ENCODE measurements around the gene LRP6. TPM values are rescaled to one million over a fixed set of nuclear protein-coding genes. Genes with fewer than 3 reads are reported as not detected.

Gene LRP6
- total RNA-seq, 2 experiments from 2014 or later: 6.8 to 8.2 TPM

DNA sequence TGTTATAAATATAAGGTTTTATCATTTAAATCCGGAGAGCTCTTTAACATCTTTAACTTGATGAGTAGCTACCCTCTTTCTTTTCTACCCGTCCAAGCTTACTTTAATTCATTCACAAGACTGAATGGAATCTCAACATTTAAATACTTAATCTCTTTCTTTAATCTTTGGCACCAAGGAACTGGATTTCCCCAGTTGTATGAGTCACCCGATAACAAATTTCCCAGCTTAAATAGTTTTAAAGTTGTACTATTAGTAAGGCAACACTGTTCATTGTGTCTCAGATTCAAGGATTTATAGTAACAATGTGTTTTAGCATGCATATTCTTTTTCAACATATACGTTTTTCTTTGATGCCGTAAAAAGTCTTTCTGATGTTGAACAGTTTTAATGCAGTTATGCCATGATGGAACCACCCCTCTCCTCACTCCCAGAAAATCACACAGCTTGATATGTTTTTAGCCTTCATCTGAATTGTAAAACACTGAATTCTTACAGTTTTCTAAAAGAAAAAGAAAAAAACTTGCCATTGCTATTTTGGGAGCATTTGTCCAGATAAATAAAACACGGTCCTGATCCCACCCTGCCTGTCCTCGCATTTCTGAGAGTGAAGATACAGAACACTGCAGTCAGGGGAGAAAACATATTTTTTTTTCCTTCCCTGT lies 16.0 kb upstream of the LRP6 start:
- intact Hi-C loops (cut with DNase I, micrococcal nuclease): no loop called here
- no peak overlapping the region for H3K4me3 Mint-ChIP-seq
- H3K9me3 Mint-ChIP-seq (ENCODE audit: low read depth): peaks cover under 1% of the 10 kb centered on the region
- H3K27ac Mint-ChIP-seq: no peak overlapping the region
- ChIA-PET CTCF (interaction anchor here (0.7 to 0.8 kb wide), 3 partner anchors 12 to 58 kb away, joined by 3 read pairs; no protein-coding TSS in a partner anchor), POLR2A (interaction anchor here (1.0 kb wide), 1 partner anchor 16 kb away, joined by 3 read pairs; the partner anchor contains the start of gene LRP6)
- ATAC-seq (no peak), DNase-seq (no peak)
- peaks cover 8% of the 10 kb centered on the region for H3K4me1 Mint-ChIP-seq
- H3K27me3 Mint-ChIP-seq: peaks cover 2% of the 10 kb centered on the region
- H3K36me3 Mint-ChIP-seq (ENCODE audit: low read depth): no peaks in the 10 kb centered on the region

DNA sequence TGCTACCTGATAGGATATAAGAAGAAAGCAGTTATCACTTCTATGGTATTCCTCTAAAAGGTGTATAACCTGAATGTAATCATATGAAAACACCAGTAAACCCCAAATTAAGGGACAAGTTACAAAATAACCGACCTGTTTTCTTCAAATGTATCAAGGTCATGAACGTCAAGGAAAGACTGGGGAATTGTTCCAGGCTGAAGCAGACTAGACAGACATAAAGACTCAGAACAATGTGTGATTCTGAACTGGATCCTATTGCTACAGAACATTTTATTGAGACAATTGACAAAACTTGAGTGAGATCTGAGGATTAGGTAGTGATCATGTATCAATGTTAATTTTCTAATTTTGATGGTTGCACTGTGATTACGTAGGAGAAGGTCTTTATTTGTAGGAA lies 15.4 kb upstream of the LRP6 start:
- Mint-ChIP-seq H3K9me3 (ENCODE audit: low read depth) (peaks cover 3% of the 10 kb centered on the region), H3K4me3 (no peak overlapping the region), H3K27ac (no peak overlapping the region), H3K36me3 (ENCODE audit: low read depth) (no peaks in the 10 kb centered on the region), H3K27me3 (peaks cover 2% of the 10 kb centered on the region), H3K4me1 (peaks cover 8% of the 10 kb centered on the region)
- no peak for DNase-seq
- no peak for ATAC-seq
- ChIA-PET POLR2A (interaction anchor here (1.0 kb wide), 1 partner anchor 16 kb away, joined by 3 read pairs; the partner anchor contains the start of gene LRP6), CTCF (interaction anchor here (0.7 to 0.8 kb wide), 2 partner anchors 13 to 15 kb away, joined by 3 read pairs; no protein-coding TSS in a partner anchor)
- intact Hi-C loops (cut with DNase I, micrococcal nuclease): no loop called here

DNA sequence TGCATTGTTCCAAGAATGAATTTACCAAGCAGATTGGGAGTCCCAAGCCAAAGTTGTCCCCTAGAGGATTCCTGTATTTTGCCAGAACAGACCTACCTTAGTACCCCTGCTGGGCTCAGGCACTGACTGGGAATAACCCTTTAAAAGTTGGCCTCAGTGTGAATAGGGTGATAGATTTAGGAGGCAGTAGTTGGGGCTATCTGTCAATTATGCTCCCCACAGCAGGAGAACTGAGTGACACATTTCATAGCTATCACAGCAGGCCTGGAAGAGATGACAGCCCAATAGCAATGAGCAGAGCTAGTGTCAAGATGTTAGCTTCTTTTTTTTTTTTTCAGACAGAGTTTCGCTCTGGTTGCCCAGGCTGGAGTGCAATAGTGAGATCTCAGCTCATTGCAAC lies 14.3 kb upstream of the LRP6 start:
- H3K36me3 Mint-ChIP-seq (ENCODE audit: low read depth): no peaks in the 10 kb centered on the region
- DNase-seq: no peak
- H3K4me3 Mint-ChIP-seq: no peak overlapping the region
- H3K27me3 Mint-ChIP-seq: peaks cover 2% of the 10 kb centered on the region
- POLR2A ChIA-PET: no interaction called here
- intact Hi-C loops (cut with DNase I, micrococcal nuclease): no loop called here
- CTCF ChIA-PET: no interaction called here
- H3K4me1 Mint-ChIP-seq: peaks cover 8% of the 10 kb centered on the region
- ATAC-seq: no peak
- peaks cover 3% of the 10 kb centered on the region for H3K9me3 Mint-ChIP-seq (ENCODE audit: low read depth)
- no peak overlapping the region for H3K27ac Mint-ChIP-seq

DNA sequence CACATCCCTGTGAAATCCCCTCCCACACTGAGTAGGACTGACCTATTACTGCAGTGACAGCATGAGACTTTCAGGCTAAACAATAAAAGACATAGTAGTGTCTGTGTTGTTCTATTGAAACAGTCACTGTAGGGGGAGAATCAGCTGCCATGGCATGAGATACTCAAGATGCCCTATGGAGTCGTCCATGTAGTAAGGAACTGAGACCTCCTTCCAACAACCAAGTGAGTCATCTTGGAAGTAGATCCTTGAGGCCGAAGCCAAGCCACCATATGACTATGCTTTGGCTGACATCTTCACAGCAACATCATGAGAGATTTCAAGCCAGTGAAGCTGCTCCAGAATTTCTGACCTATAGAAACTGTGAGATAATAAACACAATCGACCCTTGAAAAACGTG lies 12.1 kb upstream of the LRP6 start:
- ChIA-PET CTCF (interaction anchor here (0.7 to 0.9 kb wide), 3 partner anchors 22 to 613 kb away, joined by 3 to 4 read pairs (median 3); no protein-coding TSS in a partner anchor), POLR2A (no interaction called here)
- peaks cover 3% of the 10 kb centered on the region for H3K9me3 Mint-ChIP-seq (ENCODE audit: low read depth)
- ATAC-seq (no peak), DNase-seq (no peak)
- H3K4me1 Mint-ChIP-seq: peaks cover 8% of the 10 kb centered on the region
- H3K4me3 Mint-ChIP-seq: no peak overlapping the region
- H3K27ac Mint-ChIP-seq: no peak overlapping the region
- intact Hi-C loops (cut with DNase I, micrococcal nuclease): no loop called here
- H3K27me3 Mint-ChIP-seq: peaks cover 2% of the 10 kb centered on the region
- H3K36me3 Mint-ChIP-seq (ENCODE audit: low read depth): no peaks in the 10 kb centered on the region

DNA sequence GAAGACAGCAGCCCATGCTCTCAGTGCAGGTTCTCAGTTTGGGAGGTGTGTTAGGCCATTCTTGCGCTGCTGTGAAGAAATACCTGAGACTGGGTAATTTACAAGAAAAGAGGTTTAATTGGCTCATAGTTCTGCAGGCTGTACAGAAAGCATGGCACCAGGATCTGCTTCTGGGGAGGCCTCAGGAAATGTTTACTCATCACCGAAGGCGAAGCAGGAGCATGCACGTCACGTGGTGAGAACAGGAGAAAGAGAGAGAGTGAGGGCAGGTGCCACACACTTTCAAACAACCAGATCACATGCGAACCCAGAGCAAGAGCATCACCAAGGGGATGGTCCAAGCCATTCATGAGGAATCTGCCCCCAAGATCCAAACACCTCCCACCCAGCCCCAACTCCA lies 9.0 kb upstream of the LRP6 start:
- H3K4me1 Mint-ChIP-seq: no peaks in the 10 kb centered on the region
- H3K9me3 Mint-ChIP-seq (ENCODE audit: low read depth): peaks cover 3% of the 10 kb centered on the region
- H3K4me3 Mint-ChIP-seq: no peak overlapping the region
- H3K27me3 Mint-ChIP-seq: no peaks in the 10 kb centered on the region
- CTCF ChIA-PET: no interaction called here
- POLR2A ChIA-PET: no interaction called here
- DNase-seq (no peak), ATAC-seq (no peak)
- intact Hi-C loops (cut with DNase I, micrococcal nuclease): no loop called here
- no peaks in the 10 kb centered on the region for H3K36me3 Mint-ChIP-seq (ENCODE audit: low read depth)
- no peak overlapping the region for H3K27ac Mint-ChIP-seq

DNA sequence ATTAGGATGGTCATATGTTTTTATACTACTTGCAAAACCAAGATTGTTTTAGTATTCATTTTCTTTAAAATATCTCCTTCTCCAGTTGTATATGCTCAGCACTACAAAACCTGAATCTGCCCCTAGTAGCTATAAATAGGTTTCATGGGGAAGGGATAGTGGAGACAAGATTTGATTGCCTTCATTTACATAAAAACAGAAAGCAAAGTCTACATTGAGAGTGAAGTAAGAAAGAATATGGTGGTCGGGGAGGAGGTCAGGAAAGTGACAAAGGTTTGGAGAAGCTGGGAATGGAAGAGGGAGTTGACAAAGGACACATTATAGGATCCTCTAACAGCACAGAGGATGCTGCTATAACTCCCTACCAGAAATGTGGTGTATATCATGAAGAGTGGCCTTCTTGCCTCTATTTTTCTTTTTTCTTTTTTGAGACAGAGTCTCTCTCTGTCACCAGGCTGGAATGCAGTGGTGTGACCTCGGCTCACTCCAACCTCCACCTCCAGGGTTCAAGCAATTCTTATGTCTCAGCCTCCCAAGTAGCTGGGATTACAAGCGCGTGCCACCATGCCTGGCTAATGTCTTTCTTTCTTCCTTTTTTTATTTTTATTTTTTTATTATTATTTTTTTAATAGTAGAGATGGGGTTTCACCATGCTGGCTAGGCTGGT lies 6.6 kb upstream of the LRP6 start:
- ChIA-PET POLR2A (interaction anchor here (0.6 kb wide), 1 partner anchor 16 kb away, joined by 5 read pairs; no protein-coding TSS in a partner anchor), CTCF (interaction anchor here (0.7 kb wide), 1 partner anchor 50 kb away, joined by 4 read pairs; no protein-coding TSS in a partner anchor)
- no peaks in the 10 kb centered on the region for H3K4me1 Mint-ChIP-seq
- no peaks in the 10 kb centered on the region for H3K27me3 Mint-ChIP-seq
- ATAC-seq (no peak), DNase-seq (no peak)
- H3K27ac Mint-ChIP-seq: no peak overlapping the region
- H3K9me3 Mint-ChIP-seq (ENCODE audit: low read depth): peaks cover 3% of the 10 kb centered on the region
- intact Hi-C loops (cut with DNase I, micrococcal nuclease): no loop called here
- H3K36me3 Mint-ChIP-seq (ENCODE audit: low read depth): no peaks in the 10 kb centered on the region
- no peak overlapping the region for H3K4me3 Mint-ChIP-seq

DNA sequence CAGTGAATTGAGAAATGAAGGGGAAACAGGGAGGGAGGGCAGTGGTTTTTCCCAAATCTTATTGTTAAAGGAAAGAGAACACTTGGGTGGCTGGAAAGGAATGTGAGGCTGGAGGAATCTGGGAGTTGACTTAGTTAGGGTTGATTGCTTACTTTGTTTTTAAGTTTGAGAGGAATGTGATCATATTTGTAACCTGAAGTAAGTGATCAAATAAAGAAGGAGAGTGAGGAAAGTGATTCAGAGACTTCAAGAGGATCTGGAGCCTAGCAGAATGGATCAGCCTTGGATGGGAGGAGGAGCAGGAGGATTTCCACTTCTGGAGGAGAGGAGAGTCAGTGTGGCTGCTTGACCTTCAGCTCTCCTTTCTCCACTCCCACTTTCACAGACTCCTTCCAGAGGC lies 6.0 kb upstream of the LRP6 start:
- CTCF ChIA-PET: no interaction called here
- Mint-ChIP-seq H3K27me3 (no peaks in the 10 kb centered on the region), H3K27ac (no peak overlapping the region), H3K36me3 (ENCODE audit: low read depth) (no peaks in the 10 kb centered on the region), H3K9me3 (ENCODE audit: low read depth) (peaks cover 2% of the 10 kb centered on the region), H3K4me3 (no peak overlapping the region), H3K4me1 (peaks cover under 1% of the 10 kb centered on the region)
- intact Hi-C loops (cut with DNase I, micrococcal nuclease): no loop called here
- no peak for DNase-seq
- no peak for ATAC-seq
- POLR2A ChIA-PET: no interaction called here

DNA sequence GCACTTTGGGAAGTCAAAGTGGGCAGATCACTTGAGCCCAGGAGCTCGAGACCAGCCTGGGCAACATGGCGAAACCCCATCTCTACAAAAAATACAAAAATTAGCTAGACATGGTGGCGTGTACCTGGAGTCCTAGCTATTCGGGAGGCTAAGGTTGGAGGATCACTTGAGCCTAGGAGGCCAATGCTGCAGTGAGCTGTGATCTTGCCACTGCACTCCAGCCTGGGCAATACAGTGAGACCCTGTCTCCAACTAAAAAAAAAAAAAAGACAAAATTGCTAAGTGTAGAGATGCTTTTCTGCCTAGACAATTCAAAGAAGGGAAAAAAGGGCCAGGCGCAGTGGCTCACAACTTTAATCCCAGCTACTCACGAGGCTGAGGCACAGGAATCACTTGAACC lies 3.4 kb upstream of the LRP6 start:
- intact Hi-C loops (cut with DNase I, micrococcal nuclease): no loop called here
- Mint-ChIP-seq H3K4me3 (no peak overlapping the region), H3K9me3 (ENCODE audit: low read depth) (no peaks in the 10 kb centered on the region), H3K36me3 (ENCODE audit: low read depth) (no peaks in the 10 kb centered on the region), H3K27ac (no peak overlapping the region), H3K27me3 (peaks cover 3% of the 10 kb centered on the region), H3K4me1 (peaks cover 11% of the 10 kb centered on the region)
- no peak for ATAC-seq
- no peak for DNase-seq
- ChIA-PET POLR2A (interaction anchor here (0.6 kb wide), 1 partner anchor 444 kb away, joined by 4 read pairs; no protein-coding TSS in a partner anchor), CTCF (interaction anchor here (0.6 to 1.9 kb wide), 3 partner anchors 57 to 391 kb away, joined by 3 to 4 read pairs (median 4); no protein-coding TSS in a partner anchor)

DNA sequence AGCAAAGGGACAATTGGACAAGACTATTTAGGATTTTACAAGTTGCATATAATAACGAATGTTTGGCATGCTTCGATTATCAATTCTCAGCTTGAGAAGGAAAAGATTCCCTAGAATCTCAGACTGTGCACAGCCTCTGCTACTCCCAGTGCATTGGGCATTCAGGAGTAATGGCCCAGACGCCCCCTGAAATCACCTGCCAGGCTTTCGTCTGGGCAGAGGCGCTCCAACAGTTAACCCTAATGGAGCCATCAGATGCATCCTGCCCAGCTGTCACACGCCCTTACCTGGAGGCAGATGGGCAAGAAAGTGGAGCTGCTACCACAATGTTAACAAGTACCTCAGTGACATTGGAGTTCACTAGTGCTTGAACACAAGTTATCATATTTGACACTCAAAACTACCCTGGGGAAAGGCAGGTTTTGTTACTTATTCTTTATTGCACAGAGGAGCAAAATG lies 927 bp upstream of the LRP6 start:
- ChIA-PET CTCF (interaction anchor here (0.9 to 1.3 kb wide), 2 partner anchors 15 to 61 kb away, joined by 3 to 6 read pairs; no protein-coding TSS in a partner anchor), POLR2A (interaction anchor here (0.6 kb wide), 1 partner anchor 96 kb away, joined by 3 read pairs; no protein-coding TSS in a partner anchor)
- DNase-seq (no peak), ATAC-seq (no peak)
- Mint-ChIP-seq H3K9me3 (ENCODE audit: low read depth) (no peaks in the 10 kb centered on the region), H3K4me3 (peak overlapping the region; percentile 82), H3K36me3 (ENCODE audit: low read depth) (no peaks in the 10 kb centered on the region), H3K27ac (peak overlapping the region; percentile 51), H3K27me3 (peaks cover 7% of the 10 kb centered on the region), H3K4me1 (peaks cover 24% of the 10 kb centered on the region)
- intact Hi-C loops (cut with DNase I, micrococcal nuclease): loop anchor here in 1 of 2 experiments (2.0 to 5.0 kb wide), 2 partner anchors 429 to 715 kb away; partner anchors contain the start of gene GPR19

DNA sequence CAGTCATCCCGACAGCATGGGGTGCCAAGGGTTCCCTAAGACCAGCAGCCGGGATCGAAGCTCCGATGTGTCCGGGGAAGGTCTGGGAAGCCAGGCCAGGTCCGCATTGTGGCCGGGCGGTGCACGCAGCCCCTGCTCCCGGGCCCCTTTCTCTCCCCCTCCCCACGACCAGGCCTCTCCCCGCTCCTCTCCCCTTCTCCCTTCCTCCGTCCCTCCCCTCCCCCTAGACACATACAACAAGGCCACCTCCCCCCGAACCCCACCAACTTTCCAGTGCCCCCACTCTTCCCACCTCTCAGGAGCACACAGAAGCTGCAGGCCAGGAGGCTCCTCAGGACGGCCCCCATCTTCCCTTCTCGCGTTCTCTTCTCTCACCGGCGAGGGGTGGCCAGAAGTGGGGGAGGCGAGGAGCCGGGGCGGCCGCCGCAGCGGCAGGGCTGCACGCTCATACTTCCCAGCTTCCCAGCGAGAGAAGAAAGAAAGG lies 413 bp downstream of the LRP6 start:
- DNase-seq (no peak), ATAC-seq (no peak)
- CTCF ChIA-PET: interaction anchor here (1.2 to 2.9 kb wide), 2 partner anchors 61 to 64 kb away, joined by 3 to 10 read pairs; no protein-coding TSS in a partner anchor
- H3K9me3 Mint-ChIP-seq (ENCODE audit: low read depth): no peaks in the 10 kb centered on the region
- peaks cover 7% of the 10 kb centered on the region for H3K27me3 Mint-ChIP-seq
- H3K4me1 Mint-ChIP-seq: peaks cover 24% of the 10 kb centered on the region
- intact Hi-C loops (cut with DNase I, micrococcal nuclease): loop anchor here in 1 of 2 experiments (2.0 to 5.0 kb wide), 2 partner anchors 430 to 714 kb away; partner anchors contain the start of gene GPR19
- POLR2A ChIA-PET: interaction anchor here (0.6 to 1.1 kb wide), 9 partner anchors 16 to 1781 kb away, joined by 3 to 6 read pairs (median 3); no protein-coding TSS in a partner anchor
- H3K36me3 Mint-ChIP-seq (ENCODE audit: low read depth): no peaks in the 10 kb centered on the region
- H3K4me3 Mint-ChIP-seq: peak overlapping the region; percentile 82
- H3K27ac Mint-ChIP-seq: no peak overlapping the region
